NCI-H82 treated with DMSO at 0.1 percent for 48 hours (cell line): ENCODE measurements around the gene FLT1.

Experiments used
- DNase-seq: peaks from one replicate; lab custom pipeline; 2025; ENCODE audit not compliant: unreplicated experiment; lab: John Stamatoyannopoulos, UW

FLT1 gene

DNA sequence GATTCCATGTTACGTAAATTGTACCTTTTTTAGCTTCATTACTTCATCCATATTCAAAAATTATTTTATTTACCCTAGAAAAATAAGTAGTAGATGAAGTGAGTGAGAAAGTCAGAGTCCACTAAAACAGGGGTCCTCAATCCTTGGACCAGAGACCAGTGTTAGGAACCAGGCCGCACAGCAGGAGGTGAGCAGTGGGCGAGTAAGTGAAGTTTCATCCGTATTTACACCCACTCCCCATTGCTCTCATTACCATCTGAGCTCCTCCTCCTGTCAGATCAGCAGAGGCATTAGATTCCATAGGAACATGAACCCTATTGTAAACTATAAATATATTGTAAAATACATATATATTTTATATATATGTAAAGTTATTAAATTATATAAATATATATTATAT, 237.6 kb downstream of the FLT1 start:
- DNase-seq, result no peak

DNA sequence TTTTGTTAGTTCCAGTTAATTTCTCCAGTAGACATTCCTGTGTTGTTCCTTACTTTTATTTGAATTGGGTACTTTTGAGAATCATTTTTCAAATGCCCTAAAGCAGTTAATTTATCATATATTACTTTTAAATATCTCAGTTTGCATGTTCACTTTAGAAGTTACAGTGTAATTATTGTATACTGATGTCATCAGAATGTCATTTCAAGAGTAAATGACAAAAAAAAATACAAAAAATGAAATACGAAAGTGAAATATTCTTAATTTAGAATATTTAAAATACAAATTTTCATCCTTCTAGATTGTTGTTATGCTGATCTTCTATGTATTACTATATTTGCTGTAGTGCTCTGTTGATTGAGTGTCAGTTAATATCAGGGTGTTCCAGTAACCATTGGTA, 242.4 kb downstream of the FLT1 start:
- no peak for DNase-seq

DNA sequence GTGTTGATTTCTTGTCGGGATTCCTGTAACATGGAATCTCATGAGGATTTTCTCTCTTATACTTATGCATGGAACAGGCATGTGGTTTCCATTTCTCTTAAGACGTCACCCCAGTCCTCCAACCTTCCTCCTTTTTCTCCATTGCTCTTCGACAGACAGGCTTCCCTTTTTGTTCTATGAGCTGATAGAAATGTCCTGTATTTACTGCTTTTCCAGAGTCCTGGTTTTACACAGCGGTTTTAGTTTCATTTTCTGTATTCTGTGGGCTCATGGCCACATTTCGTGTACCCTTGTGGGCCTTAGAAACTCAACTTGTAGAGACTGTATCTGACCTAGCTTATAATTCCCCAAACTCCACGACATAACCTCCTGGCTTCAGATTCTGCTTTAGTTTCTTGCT, 243.5 kb downstream of the FLT1 start:
- DNase-seq, result no peak

DNA sequence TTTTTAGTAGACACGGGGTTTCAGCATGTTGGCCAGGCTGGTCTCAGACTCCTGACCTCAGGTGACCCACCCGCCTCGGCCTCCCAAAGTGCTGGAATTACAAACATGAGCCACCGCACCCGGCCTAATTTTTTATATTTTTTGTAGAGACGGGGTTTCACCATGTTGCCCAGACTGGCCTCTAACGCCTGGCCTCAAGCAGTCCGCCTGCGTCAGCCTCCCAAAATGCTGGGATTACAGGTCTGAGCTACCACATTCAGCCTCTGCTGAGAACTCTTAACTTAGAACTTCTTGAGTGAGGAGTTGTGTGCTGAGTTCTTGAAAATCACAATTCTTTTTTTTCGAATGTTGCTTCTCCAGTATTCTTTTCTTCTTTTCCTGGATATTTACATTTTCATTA, 244.4 kb downstream of the FLT1 start:
- DNase-seq, result no peak
